Central memory CD8-positive, alpha-beta T cell (primary cell): ENCODE results near the gene KAZN.

Experiments used
- ATAC-seq: fragments of 150-1000 bp; cut with Tn5 transposase; replicated peaks from 2 replicates; pipeline ENCODE4 v1.10.0; 2022; ENCODE audit warnings: mild to moderate bottlenecking, moderate FRiP score, moderate number of reproducible peaks; ENCODE audit not compliant: poor library complexity, severe bottlenecking; ENCODE audit errors: extremely low read depth
- DNase-seq, 2 donors: peaks; one replicate each; pipeline ENCODE4 v3.0.0; 2021; ENCODE audit warnings: low spot score in 2 of 2
- H3K27ac Mint-ChIP-seq: one replicate; pipeline ENCODE4 v1.8.0; 2022; ENCODE audit warnings: low read depth, mild to moderate bottlenecking, moderate library complexity, mixed read lengths
- H3K27me3 Mint-ChIP-seq: one replicate; pipeline ENCODE4 v1.8.0; 2022; ENCODE audit warnings: mixed read lengths
- H3K36me3 Mint-ChIP-seq: one replicate; pipeline ENCODE4 v1.8.0; 2022; ENCODE audit warnings: mild to moderate bottlenecking, moderate library complexity, mixed read lengths; ENCODE audit not compliant: insufficient read depth
- H3K4me1 Mint-ChIP-seq: one replicate; pipeline ENCODE4 v1.8.0; 2022; ENCODE audit warnings: mixed read lengths
- H3K4me3 Mint-ChIP-seq: one replicate; pipeline ENCODE4 v1.8.0; 2022; ENCODE audit warnings: mild to moderate bottlenecking, moderate library complexity, mixed read lengths
- H3K9me3 Mint-ChIP-seq: one replicate; pipeline ENCODE4 v1.8.0; 2022; ENCODE audit warnings: mixed read lengths

The KAZN gene

DNA sequence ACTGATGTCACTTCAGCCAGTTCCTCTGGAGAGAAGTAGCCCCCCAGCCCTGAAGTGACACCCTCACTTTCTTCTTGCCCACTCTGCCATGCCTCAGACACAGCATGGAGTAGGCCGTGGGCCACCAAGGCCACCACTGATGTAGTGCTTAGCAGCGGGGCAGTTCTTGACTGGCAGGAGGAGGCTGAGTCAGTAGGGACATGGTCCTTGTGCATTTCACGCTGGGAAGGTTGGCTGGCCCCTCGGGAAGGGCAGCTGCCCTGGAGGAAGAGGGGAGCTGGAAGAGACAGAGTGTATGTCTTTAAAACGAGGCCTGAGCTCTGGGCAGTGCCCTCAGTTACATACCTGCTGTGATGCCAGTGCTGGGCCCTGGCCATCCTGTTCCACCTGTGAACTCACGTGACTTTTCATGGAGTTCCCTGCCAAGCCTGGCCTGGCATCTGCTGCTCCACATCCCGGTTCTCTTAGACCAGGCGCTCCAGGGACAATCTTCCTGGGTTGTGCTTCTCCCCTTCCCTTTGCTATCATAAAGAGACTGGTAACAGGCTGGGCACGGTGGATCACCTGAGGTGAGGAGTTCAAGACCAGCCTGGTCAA is 396.5 kb downstream of the KAZN start:
- no peak for DNase-seq
- Mint-ChIP-seq H3K4me3 (no peak overlapping the region), H3K9me3 (no peaks in the 10 kb centered on the region), H3K27ac (no peak overlapping the region), H3K4me1 (no peaks in the 10 kb centered on the region), H3K27me3 (peaks cover 25% of the 10 kb centered on the region), H3K36me3 (no peaks in the 10 kb centered on the region)
- no peak for ATAC-seq

DNA sequence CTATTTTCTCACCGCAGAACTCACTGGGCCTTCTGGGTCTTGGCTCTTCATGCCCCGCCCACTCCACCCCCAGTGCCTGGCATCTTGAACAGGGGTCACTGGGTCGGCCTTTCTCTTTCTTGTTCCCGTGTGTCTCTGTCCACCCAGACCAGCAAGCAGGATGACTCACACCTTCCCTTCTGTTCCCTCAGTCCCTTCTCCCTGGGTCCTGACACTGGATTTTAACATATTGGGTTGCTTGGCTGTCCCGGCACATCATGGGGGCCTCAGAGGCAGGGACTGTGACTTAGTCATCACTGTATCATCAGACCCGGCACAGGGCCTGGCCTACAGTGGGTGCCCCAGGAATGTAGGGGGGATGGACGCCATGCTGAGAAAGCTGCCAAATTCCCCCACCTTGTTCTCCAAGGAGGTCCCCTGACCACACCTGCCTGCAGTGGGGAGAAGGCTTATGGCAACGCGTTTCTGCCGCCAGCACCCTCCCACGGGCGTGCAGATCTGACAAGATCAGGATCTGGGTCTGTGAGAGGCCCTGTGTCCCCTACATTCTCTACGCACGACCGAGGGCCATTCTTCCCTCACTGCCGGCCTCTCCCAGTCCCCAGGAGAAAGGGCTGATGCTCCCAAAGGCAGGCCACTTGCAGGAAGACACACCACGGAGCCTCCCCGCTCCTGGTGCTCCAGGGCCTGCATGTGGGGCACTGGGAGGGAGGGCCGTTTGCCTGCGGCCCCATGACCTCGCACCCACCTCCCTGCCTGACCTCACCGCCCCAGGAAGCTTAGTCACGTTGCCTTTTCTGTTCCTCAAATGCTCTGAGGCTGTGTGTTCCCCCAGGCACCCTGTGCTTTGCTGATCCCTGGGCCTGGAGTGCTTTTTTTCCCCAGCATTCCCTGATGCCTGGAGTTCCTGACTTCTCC is 397.9 kb downstream of the KAZN start:
- ATAC-seq, result no peak
- H3K27ac Mint-ChIP-seq, result no peak overlapping the region
- peaks cover 30% of the 10 kb centered on the region for H3K27me3 Mint-ChIP-seq
- H3K9me3 Mint-ChIP-seq, result no peaks in the 10 kb centered on the region
- H3K4me3 Mint-ChIP-seq, result no peak overlapping the region
- H3K36me3 Mint-ChIP-seq, result no peaks in the 10 kb centered on the region
- DNase-seq, result no peak
- no peaks in the 10 kb centered on the region for H3K4me1 Mint-ChIP-seq

DNA sequence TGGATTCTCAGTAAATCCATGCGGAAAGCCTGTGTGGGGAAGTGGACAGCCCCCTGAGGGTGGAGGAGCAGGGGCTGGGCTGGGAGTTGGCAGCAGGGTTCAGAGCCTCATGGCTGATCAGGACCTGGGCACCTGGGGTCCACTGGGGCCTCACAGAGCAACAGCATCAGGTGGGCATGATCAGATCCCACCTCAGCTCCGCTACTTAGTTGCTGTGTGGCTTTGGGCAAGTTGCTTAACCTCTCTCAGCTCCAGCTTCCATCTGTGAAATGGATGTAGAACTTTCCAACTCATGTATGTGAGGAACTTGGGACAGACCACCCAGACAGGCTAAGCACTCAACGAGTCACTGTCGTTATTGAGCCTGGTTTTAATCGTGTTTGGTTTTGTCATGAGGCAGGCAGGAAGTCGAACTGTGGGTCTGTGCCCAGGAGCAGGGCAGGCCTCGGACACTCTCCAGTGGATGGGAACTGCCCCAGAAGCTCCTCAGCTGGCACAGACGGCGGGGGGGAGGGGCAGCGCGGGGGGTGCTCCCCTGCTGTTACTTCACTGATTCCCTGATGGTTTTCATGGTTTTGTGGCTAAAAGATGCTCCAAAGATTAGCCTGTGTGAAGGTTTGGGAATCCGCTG is 399.3 kb downstream of the KAZN start:
- DNase-seq (no peak), ATAC-seq (no peak)
- no peaks in the 10 kb centered on the region for H3K36me3 Mint-ChIP-seq
- no peaks in the 10 kb centered on the region for H3K9me3 Mint-ChIP-seq
- H3K27me3 Mint-ChIP-seq, result peaks cover 23% of the 10 kb centered on the region
- H3K27ac Mint-ChIP-seq, result no peak overlapping the region
- no peaks in the 10 kb centered on the region for H3K4me1 Mint-ChIP-seq
- no peak overlapping the region for H3K4me3 Mint-ChIP-seq

DNA sequence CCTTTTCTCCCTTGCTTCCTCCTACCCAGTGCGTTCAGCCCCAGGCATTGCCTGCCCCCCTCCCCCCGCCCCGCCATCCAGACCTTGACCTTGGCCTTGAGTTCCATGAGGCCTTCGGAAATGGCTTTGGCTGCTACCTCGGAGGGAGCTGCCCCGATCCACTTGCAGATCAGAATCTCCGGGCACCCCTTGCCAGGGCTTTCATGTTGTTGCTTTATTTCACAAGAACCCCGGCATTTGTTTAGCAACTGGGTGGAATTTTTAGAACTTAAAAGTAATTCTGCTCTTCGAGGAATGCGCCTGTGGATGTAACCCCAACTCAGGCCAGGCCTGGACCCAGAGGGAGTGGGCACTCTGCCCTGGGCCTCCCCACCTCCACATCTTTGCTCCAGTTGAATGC is 401.0 kb downstream of the KAZN start:
- no peaks in the 10 kb centered on the region for H3K4me1 Mint-ChIP-seq
- no peaks in the 10 kb centered on the region for H3K9me3 Mint-ChIP-seq
- DNase-seq (no peak), ATAC-seq (no peak)
- H3K27me3 Mint-ChIP-seq, result peaks cover 33% of the 10 kb centered on the region
- H3K36me3 Mint-ChIP-seq, result no peaks in the 10 kb centered on the region
- no peak overlapping the region for H3K27ac Mint-ChIP-seq
- H3K4me3 Mint-ChIP-seq, result no peak overlapping the region

DNA sequence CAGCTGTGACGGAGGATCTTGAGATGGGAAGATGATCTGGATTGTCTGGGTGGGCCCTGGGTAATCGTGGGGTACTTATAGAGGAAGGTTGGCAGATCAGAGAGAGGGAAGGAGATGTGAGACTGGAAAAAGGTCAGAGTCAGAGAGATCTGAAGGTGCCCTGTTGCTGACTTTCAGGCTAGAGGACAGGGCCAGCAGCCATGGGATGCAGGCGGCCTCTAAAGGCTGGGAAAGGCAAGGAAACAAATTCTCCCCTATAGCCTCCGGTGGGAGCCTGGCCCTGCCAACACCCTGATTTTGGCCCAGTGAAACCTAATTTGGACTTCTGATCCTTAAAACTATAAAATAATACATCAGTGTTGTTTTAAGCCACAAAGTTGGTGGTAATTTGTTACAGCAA is 401.5 kb downstream of the KAZN start:
- Mint-ChIP-seq H3K9me3 (no peaks in the 10 kb centered on the region), H3K4me1 (no peaks in the 10 kb centered on the region), H3K27ac (no peak overlapping the region), H3K36me3 (no peaks in the 10 kb centered on the region), H3K4me3 (no peak overlapping the region), H3K27me3 (peaks cover 33% of the 10 kb centered on the region)
- no peak for DNase-seq
- ATAC-seq, result no peak

DNA sequence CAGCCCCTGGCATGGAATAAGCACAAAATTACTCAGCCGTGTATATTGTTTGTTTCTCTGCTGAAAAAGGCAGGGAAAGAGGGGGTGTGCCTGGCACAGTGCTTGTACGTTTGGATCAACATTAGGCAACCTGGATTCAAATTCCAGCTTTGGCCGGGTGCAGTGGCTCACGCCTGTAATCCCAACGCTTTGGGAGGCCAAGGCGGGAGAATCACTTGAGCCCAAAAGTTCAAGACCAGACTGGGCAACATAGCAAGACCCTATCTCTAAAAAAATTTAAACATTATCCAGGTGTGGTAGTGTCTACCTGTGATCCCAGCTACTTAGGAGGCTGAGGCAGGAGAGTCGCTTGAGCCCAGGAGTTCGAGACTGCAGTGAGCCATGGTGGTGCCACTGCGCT is 402.2 kb downstream of the KAZN start:
- DNase-seq (no peak), ATAC-seq (no peak)
- Mint-ChIP-seq H3K4me3 (no peak overlapping the region), H3K4me1 (no peaks in the 10 kb centered on the region), H3K27ac (no peak overlapping the region), H3K27me3 (peaks cover 33% of the 10 kb centered on the region), H3K36me3 (no peaks in the 10 kb centered on the region), H3K9me3 (no peaks in the 10 kb centered on the region)

DNA sequence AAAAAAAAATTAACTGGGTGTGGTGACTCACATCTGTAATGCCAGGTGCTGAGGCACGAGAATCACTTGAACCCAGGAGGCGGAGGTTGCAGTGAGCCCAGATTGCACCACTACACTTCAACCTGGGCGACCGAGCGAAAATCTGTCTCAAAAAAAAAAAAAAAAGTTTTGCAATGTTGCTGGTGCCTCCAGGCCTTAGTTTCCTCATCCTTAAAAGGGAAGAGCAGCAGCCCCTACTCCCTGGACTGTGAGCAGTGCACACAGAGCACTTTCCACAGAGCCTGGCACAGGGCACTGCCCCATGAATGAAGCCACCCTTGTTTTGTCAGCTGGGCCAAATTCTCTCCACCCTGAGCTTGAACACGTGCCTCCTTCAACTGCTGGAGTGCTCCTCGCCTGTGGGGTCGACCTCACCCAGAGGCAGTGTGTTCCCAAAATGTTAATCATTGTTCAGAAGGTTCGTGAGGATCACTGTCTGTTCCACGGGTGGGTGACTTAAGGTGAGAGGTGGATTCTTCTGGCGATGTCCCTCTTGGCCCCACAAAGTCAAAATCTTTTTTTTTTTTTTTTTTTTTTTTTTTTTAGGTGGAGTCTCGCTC is 402.9 kb downstream of the KAZN start:
- ATAC-seq (no peak), DNase-seq (no peak)
- H3K9me3 Mint-ChIP-seq, result no peaks in the 10 kb centered on the region
- no peaks in the 10 kb centered on the region for H3K4me1 Mint-ChIP-seq
- H3K36me3 Mint-ChIP-seq, result no peaks in the 10 kb centered on the region
- H3K4me3 Mint-ChIP-seq, result no peak overlapping the region
- peaks cover 37% of the 10 kb centered on the region for H3K27me3 Mint-ChIP-seq
- H3K27ac Mint-ChIP-seq, result no peak overlapping the region

DNA sequence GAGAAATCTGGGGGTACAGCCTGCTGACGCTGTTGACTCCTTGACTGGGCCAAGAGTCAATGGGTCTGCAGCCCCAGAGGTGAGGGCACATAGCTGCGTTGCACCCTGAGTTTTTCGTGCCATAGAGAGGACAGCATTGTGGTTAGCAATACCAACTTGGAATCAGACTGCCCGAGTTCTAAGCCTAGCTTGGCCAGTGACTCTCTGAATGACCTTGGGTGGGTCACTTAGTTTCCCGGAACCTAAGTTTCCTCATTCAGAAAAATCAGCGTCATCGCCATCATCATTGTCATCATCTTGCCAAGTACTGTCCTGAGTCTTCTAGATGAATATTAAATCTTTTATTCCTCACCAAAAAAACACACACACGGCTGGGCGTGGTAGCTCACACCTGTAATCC is 403.8 kb downstream of the KAZN start:
- H3K4me1 Mint-ChIP-seq, result no peaks in the 10 kb centered on the region
- H3K4me3 Mint-ChIP-seq, result no peak overlapping the region
- peaks cover 32% of the 10 kb centered on the region for H3K27me3 Mint-ChIP-seq
- H3K36me3 Mint-ChIP-seq, result no peaks in the 10 kb centered on the region
- ATAC-seq, result no peak
- no peak overlapping the region for H3K27ac Mint-ChIP-seq
- H3K9me3 Mint-ChIP-seq, result no peaks in the 10 kb centered on the region
- no peak for DNase-seq

DNA sequence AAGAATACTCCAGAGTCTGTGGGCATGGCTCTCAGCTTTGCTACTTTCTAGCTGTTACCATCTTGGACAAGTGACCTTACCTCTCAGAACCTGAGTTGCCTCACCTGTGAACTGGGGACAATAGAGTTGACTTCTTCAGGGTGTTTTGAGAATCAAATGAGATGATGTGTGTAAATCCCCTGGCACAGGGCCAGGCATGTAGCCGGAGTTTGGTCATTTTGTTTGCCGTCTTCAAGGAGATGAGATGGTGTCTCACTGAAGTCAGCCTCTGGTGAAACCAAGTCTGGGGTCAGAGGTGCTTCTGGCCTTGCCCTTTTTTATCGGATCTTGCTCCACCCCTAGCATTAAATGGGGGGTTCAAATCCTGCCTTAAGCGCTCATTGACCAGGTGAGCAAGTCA is 405.9 kb downstream of the KAZN start:
- ATAC-seq (no peak), DNase-seq (no peak)
- no peaks in the 10 kb centered on the region for H3K9me3 Mint-ChIP-seq
- H3K4me3 Mint-ChIP-seq, result no peak overlapping the region
- no peaks in the 10 kb centered on the region for H3K36me3 Mint-ChIP-seq
- no peaks in the 10 kb centered on the region for H3K4me1 Mint-ChIP-seq
- peaks cover 37% of the 10 kb centered on the region for H3K27me3 Mint-ChIP-seq
- H3K27ac Mint-ChIP-seq, result no peak overlapping the region

DNA sequence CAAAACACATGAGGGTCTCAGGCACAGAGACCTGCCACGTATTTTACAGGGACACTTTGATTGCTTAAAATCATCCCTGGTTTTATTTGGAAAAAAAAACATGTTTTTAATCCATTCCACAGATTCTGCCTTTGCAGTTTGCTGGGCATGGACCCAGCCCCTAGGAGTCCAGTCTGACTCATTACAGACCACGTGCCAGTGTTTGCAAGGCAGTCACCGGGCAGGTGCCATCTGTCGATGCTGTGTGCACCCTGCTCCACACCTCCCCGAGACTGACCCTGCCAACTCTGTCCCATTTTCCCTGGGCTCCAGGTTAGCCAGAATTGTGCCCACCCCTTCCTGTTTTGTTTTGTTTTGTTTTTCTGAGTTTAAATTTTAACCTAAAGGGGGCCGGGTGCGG is 406.6 kb downstream of the KAZN start:
- ATAC-seq (no peak), DNase-seq (no peak)
- Mint-ChIP-seq H3K4me1 (no peaks in the 10 kb centered on the region), H3K27ac (no peak overlapping the region), H3K4me3 (no peak overlapping the region), H3K27me3 (peaks cover 34% of the 10 kb centered on the region), H3K9me3 (no peaks in the 10 kb centered on the region), H3K36me3 (no peaks in the 10 kb centered on the region)

DNA sequence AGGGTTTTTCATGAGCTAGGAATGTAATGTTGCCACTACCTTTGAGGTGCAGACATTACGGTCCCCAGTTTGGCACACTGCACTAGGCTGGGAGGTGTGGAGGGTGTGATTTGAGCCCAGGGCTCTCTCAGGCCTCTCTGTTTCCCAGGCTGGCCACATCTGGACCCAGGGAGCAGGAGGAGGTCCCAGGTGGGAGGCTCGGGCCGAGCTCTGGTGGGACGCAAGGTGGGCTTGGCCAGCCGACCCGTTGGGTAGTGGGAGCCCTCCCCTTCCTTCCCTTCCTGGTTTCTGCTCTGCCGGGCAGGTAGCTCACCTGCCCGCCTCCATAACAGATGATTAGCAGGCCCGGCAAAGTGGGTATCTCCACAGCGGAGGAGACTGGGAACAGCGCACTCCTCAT is 408.9 kb downstream of the KAZN start:
- Mint-ChIP-seq H3K27ac (no peak overlapping the region), H3K36me3 (no peaks in the 10 kb centered on the region), H3K4me3 (no peak overlapping the region), H3K4me1 (no peaks in the 10 kb centered on the region), H3K27me3 (peaks cover 39% of the 10 kb centered on the region), H3K9me3 (no peaks in the 10 kb centered on the region)
- no peak for ATAC-seq
- DNase-seq, result no peak

DNA sequence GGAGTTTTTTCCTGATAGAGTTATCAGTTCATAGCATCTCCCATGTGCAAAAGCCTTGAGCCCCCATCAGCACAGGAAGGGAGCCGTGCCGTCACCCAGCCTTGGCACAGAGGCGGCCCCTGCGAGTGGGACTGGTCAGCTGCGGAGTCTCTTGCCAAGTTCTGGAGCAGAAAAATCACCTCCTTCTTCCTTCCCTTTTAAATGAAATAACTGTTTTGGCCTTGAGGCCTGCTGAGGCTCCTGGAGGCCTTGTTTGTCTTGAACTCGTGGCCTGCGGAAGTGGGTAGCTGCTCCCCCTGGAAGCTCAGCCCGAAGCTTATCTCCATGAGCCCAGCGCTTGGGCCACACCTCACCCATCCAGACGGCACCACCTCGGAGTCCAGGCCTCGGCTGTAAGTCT is 409.4 kb downstream of the KAZN start:
- no peaks in the 10 kb centered on the region for H3K36me3 Mint-ChIP-seq
- no peak for ATAC-seq
- H3K9me3 Mint-ChIP-seq, result no peaks in the 10 kb centered on the region
- H3K4me1 Mint-ChIP-seq, result no peaks in the 10 kb centered on the region
- DNase-seq, result no peak
- no peak overlapping the region for H3K27ac Mint-ChIP-seq
- H3K27me3 Mint-ChIP-seq, result peaks cover 39% of the 10 kb centered on the region
- no peak overlapping the region for H3K4me3 Mint-ChIP-seq
